SK-N-SH treated with all-trans-retinoic acid at 6 μM for 48 hours (cell line): Measurements from ENCODE around the gene HOXA6.

Source experiments
- ARNTL ChIP-seq: fragments of 450-650 bp; formaldehyde crosslinking; IDR thresholded peaks from 2 replicates; pipeline ENCODE4 v1.5.0; 2020; ENCODE audit warnings: low read depth, mild to moderate bottlenecking, moderate library complexity, borderline replicate concordance
- BACH2 ChIP-seq: fragments of 250-450 bp; sonication (Bioruptor Pico); IDR thresholded peaks from 2 replicates; pipeline ENCODE4 v1.9.0; 2021; ENCODE audit warnings: mild to moderate bottlenecking, borderline replicate concordance
- ZC3H10 ChIP-seq: fragments of 250-450 bp; sonication (Bioruptor Pico); IDR thresholded peaks from 2 replicates; pipeline ENCODE4 v1.5.1; 2021; ENCODE audit warnings: mild to moderate bottlenecking, moderate library complexity
- ZFP3 ChIP-seq: fragments of 250-450 bp; sonication (Bioruptor Pico); IDR thresholded peaks from 2 replicates; pipeline ENCODE4 v1.5.0; 2020; ENCODE audit warnings: mild to moderate bottlenecking, moderate library complexity
- ZFP30 ChIP-seq: fragments of 450-650 bp; formaldehyde crosslinking; IDR thresholded peaks from 2 replicates; pipeline ENCODE4 v1.5.0; 2022; ENCODE audit warnings: mild to moderate bottlenecking, moderate library complexity
- TF ChIP-seq, protein P1 (sequence below): fragments of 250-450 bp; sonication (Bioruptor Pico); IDR thresholded peaks from 2 replicates; pipeline ENCODE4 v1.8.0; 2020; ENCODE audit warnings: mild to moderate bottlenecking, moderate library complexity, borderline replicate concordance

GRCh38 chr7:27107391-27108381, 39.9 kb downstream of the HOXA6 start:
- TF ChIP-seq, protein P1, sequence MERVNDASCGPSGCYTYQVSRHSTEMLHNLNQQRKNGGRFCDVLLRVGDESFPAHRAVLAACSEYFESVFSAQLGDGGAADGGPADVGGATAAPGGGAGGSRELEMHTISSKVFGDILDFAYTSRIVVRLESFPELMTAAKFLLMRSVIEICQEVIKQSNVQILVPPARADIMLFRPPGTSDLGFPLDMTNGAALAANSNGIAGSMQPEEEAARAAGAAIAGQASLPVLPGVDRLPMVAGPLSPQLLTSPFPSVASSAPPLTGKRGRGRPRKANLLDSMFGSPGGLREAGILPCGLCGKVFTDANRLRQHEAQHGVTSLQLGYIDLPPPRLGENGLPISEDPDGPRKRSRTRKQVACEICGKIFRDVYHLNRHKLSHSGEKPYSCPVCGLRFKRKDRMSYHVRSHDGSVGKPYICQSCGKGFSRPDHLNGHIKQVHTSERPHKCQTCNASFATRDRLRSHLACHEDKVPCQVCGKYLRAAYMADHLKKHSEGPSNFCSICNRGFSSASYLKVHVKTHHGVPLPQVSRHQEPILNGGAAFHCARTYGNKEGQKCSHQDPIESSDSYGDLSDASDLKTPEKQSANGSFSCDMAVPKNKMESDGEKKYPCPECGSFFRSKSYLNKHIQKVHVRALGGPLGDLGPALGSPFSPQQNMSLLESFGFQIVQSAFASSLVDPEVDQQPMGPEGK = no peak
- TF ChIP-seq ZFP3 (CRISPR knock-in tag) (no peak), ZFP30 (CRISPR knock-in tag) (no peak), ZC3H10 (CRISPR knock-in tag) (no peak), ARNTL (CRISPR knock-in tag) (no peak), BACH2 (no peak)
